Stimulated activated CD4-positive, alpha-beta T cell treated with anti-CD3 and anti-CD28 coated beads, Interleukin-15, amount 100 ng/mL, for 24 hours (primary cell): Measurements from ENCODE around the gene DPYSL5.
A peak's percentile ranks its signal among the peaks of the same experiment; 100 is the strongest.

Experiments
- DNase-seq: peaks from one replicate; pipeline ENCODE4 v3.0.0-alpha.2; 2020

Gene DPYSL5

DNA sequence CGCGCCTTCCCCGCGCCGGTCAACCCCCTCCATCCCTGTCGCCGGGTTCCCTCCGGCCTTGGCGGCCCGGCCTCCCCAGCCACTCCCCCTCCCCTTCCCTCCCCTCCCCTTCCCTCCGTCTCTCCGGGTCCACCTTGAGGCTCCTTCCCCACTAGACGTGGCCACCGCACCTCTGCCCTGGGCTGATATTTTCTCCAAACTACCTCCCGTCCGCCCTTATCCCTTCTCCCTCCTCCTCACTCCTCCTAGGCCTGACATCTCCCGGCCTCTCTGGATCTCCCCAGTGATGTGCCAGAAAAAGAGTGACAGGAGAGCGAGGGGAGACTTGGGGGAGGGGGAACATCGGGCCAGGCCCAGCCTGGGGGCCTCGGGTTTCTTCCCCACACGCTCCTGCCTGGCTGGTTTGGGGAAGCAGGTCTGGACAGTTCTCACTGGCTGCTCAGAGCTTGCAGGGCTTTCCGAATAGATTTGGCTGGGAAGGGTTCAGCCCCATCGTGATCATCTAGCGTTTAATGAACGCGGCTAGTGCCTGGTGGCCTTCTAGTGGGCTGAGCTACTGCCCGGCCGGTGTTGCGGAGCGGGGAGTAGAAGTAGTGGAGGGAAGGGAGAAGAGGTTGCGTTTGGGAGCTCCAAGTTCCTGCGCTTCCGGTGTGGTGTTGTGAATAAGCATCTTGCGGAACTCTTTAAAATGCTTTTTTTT, 123.1 kb downstream of the DPYSL5 start:
- DNase-seq, result peak; percentile 9

DNA sequence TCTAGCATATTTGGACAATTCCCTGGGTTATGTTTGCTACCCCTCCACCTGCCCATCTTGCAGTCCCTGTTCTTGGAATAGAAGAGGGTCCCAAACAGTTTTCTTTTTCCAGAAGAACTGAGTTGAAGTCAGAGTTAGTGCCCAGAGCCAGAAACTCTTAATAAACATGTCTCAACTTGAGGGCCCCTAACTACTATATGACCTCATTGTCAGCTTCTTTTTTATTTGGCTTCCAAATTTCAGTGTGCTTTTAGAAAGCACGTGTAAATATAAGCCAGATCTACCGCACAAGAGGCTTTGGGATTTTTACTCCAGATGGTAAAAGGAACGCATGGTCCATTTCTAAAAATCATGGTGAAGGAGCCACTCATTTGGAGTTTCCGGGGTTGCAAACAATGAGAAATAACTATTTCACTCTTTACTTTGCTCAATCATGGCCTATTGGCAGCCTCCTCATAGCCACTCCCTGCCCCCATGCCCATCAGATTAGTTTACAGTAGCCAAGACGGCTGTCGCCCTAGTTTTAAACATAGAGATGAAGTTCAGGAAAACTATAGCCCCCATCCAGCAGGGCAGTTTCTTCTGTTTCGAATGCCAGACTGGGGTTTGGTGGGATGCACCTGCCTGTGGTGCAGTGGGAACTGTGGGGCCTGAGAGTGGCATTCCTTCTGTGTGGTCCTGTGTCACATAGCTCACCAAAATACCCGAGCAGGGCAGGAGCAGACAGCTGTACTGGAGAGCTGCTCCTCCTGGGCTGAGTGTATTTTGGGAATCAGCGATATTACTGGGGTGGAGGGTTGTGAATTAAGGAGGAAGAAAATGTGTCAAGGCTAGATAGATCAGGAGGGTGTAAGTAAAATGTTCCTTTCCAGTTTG, 124.2 kb downstream of the DPYSL5 start:
- no peak for DNase-seq

DNA sequence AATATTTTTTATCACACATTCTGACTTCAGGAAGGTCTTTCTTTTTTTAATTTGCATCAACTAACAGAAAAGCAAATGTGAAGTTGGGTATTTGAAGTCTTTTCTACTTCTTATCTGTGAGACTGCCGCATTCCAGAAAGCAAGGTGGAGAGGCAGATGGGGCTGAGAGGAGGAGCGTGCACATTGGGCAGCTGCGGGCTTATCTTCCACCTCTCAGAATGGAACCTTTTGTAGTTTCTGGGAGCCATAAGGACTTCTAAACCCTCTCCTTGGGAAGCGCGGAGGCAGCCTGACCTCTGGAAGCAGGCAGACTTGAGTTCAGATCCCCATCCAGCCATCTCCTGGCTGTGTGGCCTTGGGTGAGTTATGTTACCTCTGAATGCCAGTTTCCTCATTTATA, 126.4 kb downstream of the DPYSL5 start:
- DNase-seq, result no peak

DNA sequence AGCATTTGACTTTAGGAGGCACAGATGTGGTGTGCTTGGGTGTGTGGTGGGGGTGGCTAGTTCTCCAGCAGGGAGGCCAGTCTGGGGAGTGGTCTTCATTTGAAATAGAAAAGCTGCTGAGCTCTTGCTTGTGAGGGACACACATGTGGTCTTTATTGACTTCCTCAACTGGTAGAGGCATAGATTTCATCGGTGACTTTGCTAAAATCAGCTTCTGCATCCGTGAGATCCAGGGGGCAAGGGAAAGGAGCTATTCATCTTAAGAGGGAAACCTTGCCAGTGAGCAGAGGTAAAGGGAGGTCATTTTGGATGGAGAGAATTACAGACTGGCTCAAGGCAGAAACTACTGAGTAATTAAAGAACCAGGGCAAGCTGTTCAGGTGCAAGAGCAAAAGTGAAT, 127.2 kb downstream of the DPYSL5 start:
- DNase-seq, result no peak

DNA sequence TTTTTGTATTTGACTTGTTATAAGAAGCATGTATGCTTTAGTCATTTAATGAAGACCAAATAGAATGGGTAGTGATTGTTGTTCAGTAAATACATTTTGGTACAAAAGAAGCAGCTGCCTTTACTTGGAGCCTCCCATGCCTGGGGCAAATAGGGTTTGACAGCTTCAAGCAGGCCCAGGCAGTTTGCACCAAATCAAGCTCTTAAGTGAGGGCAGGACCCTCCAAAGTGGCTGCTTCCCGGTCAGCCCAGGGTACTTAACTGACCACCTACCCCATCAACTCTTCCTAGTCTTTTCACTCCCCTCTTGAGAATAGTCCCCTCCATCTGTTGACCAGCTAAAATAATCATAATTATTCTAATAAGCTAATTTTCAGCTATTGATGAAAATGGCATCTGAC, 127.7 kb downstream of the DPYSL5 start:
- no peak for DNase-seq

DNA sequence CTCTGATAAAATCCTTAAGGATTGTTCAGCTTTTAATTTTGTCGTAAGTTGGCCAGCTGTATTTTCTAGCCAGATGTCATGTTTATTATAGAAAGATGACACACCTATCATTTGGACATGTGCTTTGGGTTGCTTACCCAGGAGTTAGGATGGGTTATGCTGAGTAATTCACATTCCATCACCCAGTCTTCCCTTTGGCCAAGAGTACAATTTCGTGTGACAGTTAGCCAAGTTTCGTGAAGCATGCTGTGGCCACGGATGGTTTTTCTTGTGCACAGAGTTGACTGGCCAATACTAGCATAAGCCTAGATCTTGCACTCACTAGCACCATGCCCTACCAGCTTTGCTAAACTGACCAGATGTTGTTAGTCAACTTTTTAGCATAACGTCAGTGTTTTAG, 128.3 kb downstream of the DPYSL5 start:
- no peak for DNase-seq

DNA sequence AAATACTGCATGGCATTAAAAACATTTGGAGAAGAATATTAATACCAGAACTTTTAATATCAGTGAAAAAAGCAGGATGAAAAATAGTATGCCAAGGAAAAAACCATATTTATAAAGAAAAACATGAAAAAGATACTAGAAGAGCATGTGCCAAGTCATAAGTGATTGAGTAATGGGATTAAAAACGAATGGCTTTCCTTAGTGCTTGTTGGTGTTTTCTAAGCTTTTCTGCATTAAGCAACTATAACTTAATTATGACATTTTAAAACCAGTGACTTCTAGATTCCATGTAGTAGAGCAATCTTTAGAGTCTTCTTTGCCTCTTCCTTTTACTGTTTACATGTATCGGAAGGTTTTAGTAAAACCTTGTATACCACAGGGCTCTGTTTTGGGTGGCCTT, 129.1 kb downstream of the DPYSL5 start:
- DNase-seq, result no peak

DNA sequence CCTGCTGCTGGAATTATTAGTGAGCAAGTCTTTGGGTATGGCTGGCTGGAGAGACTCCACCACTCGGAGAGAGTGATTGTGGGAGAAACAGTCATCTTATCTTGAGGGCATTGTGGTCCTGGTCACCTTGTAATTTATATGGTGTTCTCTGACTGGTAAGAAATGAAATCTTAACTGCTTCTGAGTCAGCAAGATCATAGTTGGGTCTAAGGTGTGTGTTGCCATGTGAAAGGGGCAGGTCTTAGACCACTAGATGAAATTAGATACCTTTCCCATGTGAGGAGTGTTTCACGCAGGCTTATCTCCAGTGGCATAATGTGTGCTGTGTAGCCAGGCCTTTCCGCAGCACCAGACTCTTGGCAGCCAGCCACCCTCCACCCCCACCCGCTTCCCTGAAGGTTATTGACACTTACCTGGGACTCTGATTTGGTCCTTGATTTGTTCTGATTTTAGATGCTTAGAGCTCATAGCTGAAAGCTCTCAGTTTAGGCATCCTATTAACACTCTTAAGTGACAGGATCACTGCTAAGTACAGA, 130.2 kb downstream of the DPYSL5 start:
- DNase-seq, result no peak

DNA sequence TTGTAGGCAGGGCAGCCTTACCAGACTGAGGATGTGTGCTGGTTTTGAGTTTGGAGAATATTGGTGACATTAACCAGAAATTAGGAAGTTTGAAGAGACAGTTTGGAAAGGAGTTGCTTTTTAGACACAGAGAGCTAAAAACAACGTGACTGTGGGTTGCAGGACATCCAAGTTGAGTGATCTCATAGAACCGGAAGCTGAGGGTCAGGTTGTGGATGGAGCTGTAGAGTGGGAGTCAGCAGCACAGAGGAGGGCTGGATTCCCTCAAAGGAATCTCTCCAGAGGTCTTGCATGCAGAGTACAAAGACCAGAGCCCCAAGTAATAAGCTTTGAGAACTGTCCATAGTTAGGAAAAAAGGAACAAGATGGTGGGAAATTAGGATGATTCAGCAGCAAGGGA, 131.8 kb downstream of the DPYSL5 start:
- no peak for DNase-seq

DNA sequence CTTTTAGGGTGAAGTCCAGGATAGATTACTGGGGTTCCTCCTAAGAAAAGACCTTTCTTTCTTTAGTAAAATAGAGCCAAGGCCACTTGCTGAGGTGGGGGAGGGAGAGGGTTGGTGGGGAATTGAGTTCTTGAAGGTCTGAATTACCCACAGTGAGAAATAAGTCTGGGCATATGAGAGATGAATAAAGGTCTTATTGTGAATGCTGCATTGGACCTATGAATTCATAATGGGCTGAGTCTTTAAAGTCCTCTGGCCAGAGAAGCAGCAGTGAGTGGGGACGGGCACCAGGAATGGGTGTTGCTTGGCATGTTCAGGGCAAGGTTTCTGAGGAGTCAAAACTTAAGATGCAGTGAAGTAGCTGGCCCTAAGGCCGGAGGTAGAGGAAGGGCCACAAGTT, 133.0 kb downstream of the DPYSL5 start:
- no peak for DNase-seq

DNA sequence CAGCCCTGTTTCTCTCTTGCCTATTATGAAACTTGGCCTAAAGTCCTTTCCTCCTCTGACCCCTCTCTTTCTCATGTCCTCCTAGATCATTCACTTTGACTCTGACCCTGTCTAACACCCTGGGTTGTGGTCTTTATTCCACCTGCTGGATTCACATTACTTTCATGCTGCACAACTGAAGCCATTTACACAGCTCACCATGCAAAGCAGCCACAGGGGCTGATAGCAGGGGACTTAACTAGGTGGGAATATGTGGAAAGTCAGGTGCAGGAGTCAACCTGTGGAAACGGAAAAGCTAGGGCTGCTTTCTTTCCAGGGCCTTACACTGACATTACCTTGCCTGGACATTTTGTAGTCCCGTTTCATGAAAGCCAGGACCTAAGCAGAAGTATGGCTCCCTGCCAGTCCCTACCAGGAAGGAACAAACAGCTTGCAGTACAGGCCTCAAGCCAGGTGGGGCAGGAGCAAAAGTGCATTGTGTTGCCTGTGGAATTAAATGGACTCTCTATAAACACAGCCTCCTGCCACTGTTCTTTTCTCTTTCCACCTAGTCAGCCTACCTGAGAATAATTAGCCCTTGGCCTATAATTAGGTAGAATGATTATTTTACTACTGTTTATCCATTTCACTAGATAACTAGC, 134.3 kb downstream of the DPYSL5 start:
- DNase-seq, result peak; percentile 11

DNA sequence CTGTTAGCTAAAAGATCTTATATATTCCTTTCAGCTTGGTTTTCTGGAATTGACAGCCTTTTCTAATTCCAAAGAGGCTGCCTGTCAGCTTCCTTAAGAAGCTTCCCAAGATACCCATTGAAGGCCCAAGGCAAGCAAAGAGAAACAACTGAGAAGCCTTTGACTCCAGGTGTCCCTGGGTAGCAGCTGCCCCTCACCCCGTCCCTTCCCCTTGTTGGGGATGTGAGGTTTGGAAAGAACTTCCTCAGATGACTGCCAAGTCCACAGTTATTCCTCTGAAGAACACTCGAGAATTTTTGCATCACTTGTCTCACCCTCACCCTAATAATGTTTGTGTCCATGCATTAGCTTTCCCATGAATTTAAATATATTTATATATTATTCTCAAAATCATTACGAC, 135.8 kb downstream of the DPYSL5 start:
- DNase-seq, result no peak

DNA sequence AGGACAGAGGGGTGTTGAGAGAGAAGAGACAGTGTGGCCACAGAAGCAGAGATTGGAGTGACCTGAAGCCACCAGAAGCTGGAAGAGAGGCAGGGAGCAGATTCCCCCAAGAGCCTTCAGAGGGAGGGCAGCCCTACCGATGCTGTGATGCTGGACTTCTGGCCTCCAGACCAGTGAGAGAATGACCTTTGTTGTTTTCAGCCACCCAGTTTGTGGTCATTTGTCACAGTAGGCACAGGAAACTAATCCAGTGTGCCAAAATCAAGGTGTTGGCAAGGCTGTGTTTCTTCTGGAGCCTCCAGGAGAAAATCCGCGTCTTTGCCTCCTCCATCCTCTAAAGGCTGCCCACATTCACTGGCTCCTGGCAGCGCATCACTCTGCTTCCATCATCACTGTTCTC, 137.9 kb downstream of the DPYSL5 start:
- no peak for DNase-seq

DNA sequence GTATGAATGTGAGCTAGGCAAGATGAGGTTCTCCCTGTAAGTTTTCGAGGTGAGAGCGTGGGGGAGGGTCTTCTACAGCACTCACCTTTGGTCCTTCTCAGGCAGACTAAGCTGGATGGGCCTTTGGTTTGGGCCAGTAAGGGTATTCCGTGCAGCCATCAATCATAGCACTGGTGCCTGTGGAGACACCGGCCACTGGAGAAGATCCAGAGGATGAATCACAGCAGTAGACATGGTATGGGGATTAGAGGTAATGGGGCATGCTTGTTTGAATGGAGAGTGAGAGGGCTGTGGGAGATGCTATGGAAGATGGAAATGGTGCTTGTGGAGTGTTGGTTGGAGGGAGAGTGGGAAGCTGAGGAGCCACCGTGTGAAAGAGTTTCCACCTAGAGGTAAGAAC, 138.6 kb downstream of the DPYSL5 start:
- DNase-seq, result no peak

DNA sequence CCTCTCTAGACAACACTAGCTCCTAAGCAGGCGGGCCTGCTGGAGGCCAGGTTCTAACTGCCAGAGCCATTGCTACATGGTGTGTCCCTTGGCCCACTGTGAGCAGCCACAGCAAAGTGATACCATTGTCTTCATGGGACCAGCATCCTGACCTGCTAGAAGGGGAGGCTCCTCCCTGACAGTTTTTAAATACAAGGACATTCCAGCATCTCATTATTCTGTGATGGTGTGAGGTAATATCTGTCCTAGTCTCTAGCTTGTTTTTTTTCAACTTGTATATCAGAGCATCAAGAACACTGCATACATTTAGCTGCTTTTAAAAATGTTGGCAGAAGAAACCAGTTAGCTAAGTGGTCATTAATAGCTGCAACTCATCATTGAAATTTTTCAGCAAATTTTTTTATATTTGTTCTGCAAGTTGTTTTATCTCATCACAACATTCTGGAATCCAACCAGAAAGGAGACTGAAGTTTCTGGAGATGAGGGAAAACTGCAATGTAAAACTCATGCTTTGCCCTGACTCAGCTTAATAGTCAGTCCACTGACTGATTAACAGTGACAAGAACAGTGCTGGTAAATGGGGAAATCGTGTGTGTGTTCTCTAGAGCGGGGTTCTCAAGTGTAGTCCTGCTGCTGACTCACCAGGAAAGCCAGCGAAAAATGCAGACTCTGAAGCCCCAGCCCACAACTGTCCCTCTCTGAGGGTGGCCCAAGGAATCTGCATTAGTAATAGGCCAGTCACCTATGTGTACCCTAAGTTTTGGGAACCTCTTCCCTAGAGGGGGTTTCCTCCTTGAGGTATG, 140.3 kb downstream of the DPYSL5 start:
- no peak for DNase-seq

DNA sequence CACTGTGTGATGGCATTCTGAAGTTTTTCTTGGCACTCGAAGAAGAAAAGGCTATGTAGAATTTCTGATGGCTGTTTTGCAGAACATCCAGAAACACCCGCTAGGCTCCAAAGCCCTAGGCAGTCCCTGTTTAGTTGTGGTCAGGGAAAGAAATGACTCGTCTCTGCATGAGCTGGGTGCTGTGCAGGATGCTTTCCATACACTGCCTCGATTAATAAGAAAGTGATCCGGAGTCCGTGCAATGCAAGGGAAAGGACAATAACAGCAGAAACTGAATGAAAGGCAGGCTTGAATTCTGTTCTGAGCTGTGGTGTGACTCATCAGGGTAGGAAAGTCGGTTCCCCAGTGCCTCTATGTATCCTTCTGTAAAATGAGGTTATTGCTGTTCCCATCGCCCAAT, 141.2 kb downstream of the DPYSL5 start:
- no peak for DNase-seq

DNA sequence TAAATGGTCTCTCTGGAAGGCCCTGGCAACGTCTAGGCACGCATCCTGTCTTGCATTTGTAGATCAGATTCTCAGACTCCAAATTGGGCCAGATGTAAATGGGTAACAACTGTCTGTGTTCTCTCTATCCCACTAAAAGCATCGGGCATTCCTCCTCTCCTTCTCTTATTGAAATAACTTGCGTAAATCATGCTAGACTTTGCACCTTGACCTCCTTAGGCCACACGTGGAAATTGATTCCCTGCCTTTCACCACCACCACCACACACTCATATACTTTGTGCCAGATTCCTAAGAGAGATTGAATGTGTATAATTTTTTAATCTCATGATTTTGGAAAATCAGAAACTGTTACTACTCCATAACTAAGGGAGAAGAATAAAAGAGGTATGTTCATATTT, 143.8 kb downstream of the DPYSL5 start:
- no peak for DNase-seq

DNA sequence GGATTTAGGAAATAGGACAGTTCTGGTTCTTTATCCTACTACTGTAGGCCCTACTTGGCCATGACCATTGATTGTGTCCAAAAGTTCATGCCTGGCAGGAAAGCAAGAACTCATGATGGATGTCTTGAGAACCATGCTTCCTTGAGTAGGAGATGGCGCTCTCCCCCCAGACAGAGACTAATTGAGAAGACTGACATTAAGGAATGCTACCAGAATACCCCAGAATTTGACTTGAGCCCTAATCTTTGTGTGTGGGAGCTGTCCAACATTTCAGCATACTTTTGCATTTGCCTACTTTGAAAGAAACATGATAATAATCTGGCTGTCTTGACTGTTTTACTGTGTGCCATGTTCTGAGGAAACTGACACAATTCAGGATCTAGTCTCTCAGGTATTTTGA, 145.8 kb downstream of the DPYSL5 start:
- no peak for DNase-seq

DNA sequence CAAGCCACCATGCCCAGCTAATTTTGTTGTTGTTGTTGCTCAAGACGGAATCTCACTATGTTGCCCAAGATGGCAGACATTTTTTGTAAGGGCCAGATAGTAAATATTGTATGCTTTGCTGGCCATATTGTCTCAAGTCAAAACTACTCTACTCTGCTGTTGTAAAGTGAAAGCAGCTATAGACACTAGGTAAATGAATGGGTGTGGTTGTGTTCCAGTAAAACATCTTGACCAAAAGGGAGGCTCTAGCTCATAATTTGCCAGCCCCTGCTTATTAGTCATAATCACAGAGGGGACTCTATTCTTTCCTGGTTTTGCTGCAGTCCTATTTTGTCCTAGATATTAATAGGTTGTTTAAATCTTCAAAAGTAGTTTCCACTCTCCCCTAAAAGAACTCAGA, 147.1 kb downstream of the DPYSL5 start:
- no peak for DNase-seq

DNA sequence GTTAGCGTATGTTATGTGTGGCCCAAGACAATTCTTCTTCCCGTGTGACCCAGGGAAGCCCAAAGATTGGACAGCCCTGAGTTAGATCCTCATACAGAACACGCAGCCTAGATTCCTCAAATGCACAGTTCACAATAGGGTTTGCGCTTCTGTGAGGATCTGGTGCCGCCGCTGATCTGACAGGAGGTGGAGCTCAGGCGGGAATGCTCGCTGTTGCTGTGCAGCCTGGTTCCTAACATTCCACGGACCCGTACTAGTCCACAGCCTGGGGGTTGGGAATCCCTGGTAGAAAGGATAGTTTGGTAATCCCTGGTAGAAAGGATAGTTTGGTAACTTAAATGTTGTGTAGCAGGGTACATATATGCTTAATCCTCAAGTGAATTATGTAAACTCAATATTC, 149.5 kb downstream of the DPYSL5 start:
- no peak for DNase-seq

DNA sequence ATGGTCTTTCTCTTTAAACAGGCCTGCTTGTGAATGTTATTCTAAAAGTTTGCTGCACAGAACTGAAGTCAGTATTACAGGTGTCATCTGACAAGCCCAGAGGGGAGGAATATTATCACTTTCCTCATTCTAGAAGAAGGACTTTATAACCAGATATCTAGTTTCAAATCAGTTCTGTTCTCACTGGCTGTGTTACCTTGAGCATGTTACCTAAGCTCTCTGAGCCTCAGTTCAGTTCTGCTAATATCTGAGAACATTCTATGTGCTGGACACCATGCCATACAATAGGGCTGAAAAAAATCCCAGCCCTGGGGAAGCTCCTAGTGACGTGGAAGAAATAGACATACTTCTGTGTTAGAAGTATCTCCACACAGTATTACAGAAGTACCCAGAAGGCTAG, 150.4 kb downstream of the DPYSL5 start:
- no peak for DNase-seq
